ENCODE measurements around the gene ATP8B4. TPM values are rescaled to one million over a fixed set of nuclear protein-coding genes. Genes with fewer than 3 reads are reported as not detected.

Gene ATP8B4
- total and polyA plus RNA-seq, 2 donors (not counting 1 experiment from before 2014, with no cell fraction given): 3.5 to 19.5 TPM

DNA sequence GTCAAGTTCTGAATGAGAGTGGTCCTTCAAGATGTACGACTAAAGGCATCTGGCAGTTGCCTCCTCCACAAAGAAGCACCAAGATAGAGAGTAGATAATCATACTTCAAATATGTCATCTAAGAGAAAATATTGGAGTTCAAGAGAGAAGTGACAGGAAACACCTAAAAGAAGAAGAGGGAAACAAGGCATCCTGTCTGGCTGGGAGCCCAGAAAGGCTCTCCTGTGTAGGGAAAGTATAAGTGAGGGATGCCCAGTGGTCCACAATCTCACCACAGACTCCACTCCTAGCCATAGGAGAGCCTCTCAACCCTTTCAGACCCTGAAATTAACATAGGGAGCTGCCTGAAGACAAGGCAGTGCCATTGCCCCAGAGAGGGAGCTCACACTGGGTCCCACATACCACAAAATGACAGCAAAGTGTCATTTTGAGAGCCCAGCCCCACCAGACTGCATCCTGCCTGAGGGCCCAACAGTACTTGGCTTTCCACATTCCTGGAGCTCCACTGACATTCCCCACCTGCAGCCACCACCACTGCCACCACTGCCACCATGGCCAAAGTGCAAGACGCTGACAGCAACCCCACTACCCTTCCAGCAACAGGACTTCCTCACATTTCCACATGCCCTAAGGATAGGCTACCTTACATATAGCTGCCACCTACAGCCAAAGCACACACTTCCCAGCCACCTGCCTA, 210.6 kb downstream of the ATP8B4 start:
- Histone ChIP-seq H3K79me2 (ENCODE audit: control insufficient read depth, insufficient read depth, low read length) (no peaks in the 10 kb centered on the region), H3K4me1 (ENCODE audit: control insufficient read depth, extremely low read depth, insufficient read depth, low read length) (peaks cover 1% of the 10 kb centered on the region)

DNA sequence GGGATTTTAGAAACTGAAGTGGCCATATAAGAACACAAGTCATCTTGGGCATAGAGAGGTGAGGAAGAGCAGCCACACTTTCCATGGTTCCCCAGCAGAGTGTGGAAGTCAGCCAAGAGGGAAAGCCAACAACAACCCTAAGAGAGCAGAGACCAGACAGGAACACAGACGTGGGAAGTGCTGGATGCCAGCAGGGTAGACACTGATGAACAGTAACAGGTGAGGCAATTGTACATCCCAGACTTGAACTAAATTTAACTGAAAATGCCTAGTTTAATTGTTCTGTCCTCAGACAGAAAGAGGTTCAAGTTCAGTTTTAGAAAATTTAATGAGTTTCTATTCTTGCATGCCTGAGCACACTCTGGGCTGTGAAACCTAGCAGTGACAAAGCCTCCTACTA, 212.1 kb downstream of the ATP8B4 start:
- Histone ChIP-seq H4K20me1 (ENCODE audit: control insufficient read depth, extremely low read depth, insufficient read depth, low read length) (no peaks in the 10 kb centered on the region), H3K4me3 (replicated peaks in 1 of 4; ENCODE audit: control extremely low read depth in 1 of 4, insufficient read depth in 1 of 4, low read depth in 3 of 4, low read length in 4 of 4) (no peak overlapping the region), H2AFZ (ENCODE audit: low read length) (no peak overlapping the region), H3K36me3 (ENCODE audit: control insufficient read depth, insufficient read depth, low read length) (no peaks in the 10 kb centered on the region), H3K9me3 (ENCODE audit: control insufficient read depth, insufficient read depth, low read depth, low read length) (no peaks in the 10 kb centered on the region), H3K4me2 (ENCODE audit: extremely low read depth, insufficient read depth, low read length) (no peak overlapping the region), H3K79me2 (ENCODE audit: control insufficient read depth, insufficient read depth, low read length) (no peaks in the 10 kb centered on the region), H3K27ac (ENCODE audit: insufficient read depth, low read length) (no peak overlapping the region), H3K27me3 (ENCODE audit: control insufficient read depth, insufficient read depth, low read length) (no peaks in the 10 kb centered on the region), H3K9ac (ENCODE audit: insufficient read depth, low read length) (no peak overlapping the region), H3K4me1 (ENCODE audit: control insufficient read depth, extremely low read depth, insufficient read depth, low read length) (peaks cover 12% of the 10 kb centered on the region)
- TF ChIP-seq, protein P1, sequence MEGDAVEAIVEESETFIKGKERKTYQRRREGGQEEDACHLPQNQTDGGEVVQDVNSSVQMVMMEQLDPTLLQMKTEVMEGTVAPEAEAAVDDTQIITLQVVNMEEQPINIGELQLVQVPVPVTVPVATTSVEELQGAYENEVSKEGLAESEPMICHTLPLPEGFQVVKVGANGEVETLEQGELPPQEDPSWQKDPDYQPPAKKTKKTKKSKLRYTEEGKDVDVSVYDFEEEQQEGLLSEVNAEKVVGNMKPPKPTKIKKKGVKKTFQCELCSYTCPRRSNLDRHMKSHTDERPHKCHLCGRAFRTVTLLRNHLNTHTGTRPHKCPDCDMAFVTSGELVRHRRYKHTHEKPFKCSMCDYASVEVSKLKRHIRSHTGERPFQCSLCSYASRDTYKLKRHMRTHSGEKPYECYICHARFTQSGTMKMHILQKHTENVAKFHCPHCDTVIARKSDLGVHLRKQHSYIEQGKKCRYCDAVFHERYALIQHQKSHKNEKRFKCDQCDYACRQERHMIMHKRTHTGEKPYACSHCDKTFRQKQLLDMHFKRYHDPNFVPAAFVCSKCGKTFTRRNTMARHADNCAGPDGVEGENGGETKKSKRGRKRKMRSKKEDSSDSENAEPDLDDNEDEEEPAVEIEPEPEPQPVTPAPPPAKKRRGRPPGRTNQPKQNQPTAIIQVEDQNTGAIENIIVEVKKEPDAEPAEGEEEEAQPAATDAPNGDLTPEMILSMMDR (conservative IDR thresholded peaks at IDR 0.05 in 1 of 2, IDR thresholded peaks at IDR 0.05 in 1 of 2; ENCODE audit: low read depth in 1 of 2, low read length in 2 of 2): no peak
- no peak for TF ChIP-seq EZH2 (IDR thresholded peaks at IDR 0.05; ENCODE audit: low read length, missing control alignments)
- DNase-seq (ENCODE audit: low read depth in 2 of 2): no peak

More for the DNA sequence above, 210.6 kb downstream of the ATP8B4 start:
- no peaks in the 10 kb centered on the region for H3K27me3 ChIP-seq (ENCODE audit: control insufficient read depth, insufficient read depth, low read length)
- TF ChIP-seq EZH2 (IDR thresholded peaks at IDR 0.05; ENCODE audit: low read length, missing control alignments): no peak
- TF ChIP-seq, protein P1 (conservative IDR thresholded peaks at IDR 0.05 in 1 of 2, IDR thresholded peaks at IDR 0.05 in 1 of 2; ENCODE audit: low read depth in 1 of 2, low read length in 2 of 2): no peak
- H2AFZ ChIP-seq (ENCODE audit: low read length): no peak overlapping the region
- no peaks in the 10 kb centered on the region for H3K36me3 ChIP-seq (ENCODE audit: control insufficient read depth, insufficient read depth, low read length)
- H3K4me2 ChIP-seq (ENCODE audit: extremely low read depth, insufficient read depth, low read length): no peak overlapping the region
- H3K9me3 ChIP-seq (ENCODE audit: control insufficient read depth, insufficient read depth, low read depth, low read length): no peaks in the 10 kb centered on the region
- no peak overlapping the region for H3K4me3 ChIP-seq (replicated peaks in 1 of 4; ENCODE audit: control extremely low read depth in 1 of 4, insufficient read depth in 1 of 4, low read depth in 3 of 4, low read length in 4 of 4)
- no peak overlapping the region for H3K27ac ChIP-seq (ENCODE audit: insufficient read depth, low read length)
- no peak for DNase-seq (ENCODE audit: low read depth in 2 of 2)
- no peak overlapping the region for H3K9ac ChIP-seq (ENCODE audit: insufficient read depth, low read length)
- no peaks in the 10 kb centered on the region for H4K20me1 ChIP-seq (ENCODE audit: control insufficient read depth, extremely low read depth, insufficient read depth, low read length)

DNA sequence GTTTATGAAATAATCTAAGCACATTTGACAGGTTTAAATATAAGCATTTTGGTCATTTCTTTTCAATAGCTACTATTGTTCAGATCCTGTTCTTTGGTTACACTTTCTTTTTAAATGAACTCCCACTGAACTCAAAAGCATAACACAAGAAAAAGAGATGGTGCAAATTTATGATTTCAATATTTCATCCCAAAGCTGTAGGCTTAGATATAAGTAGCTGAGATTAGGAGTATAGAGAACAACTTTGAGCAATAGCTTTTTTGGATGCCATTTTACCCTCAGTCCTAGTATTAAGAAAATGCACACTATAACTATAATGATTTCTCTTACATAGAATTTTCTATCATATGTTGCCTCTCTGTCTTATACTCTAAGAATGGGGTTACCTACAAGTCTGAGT, 213.8 kb downstream of the ATP8B4 start:
- DNase-seq (ENCODE audit: low read depth in 2 of 2): no peak
- no peaks in the 10 kb centered on the region for H3K9me3 ChIP-seq (ENCODE audit: control insufficient read depth, insufficient read depth, low read depth, low read length)
- no peaks in the 10 kb centered on the region for H3K79me2 ChIP-seq (ENCODE audit: control insufficient read depth, insufficient read depth, low read length)
- no peak overlapping the region for H3K4me2 ChIP-seq (ENCODE audit: extremely low read depth, insufficient read depth, low read length)
- TF ChIP-seq EZH2 (IDR thresholded peaks at IDR 0.05; ENCODE audit: low read length, missing control alignments): no peak
- TF ChIP-seq, protein P1 (conservative IDR thresholded peaks at IDR 0.05 in 1 of 2, IDR thresholded peaks at IDR 0.05 in 1 of 2; ENCODE audit: low read depth in 1 of 2, low read length in 2 of 2): no peak
- H3K36me3 ChIP-seq (ENCODE audit: control insufficient read depth, insufficient read depth, low read length): no peaks in the 10 kb centered on the region
- no peaks in the 10 kb centered on the region for H4K20me1 ChIP-seq (ENCODE audit: control insufficient read depth, extremely low read depth, insufficient read depth, low read length)
- peaks cover 15% of the 10 kb centered on the region for H3K4me1 ChIP-seq (ENCODE audit: control insufficient read depth, extremely low read depth, insufficient read depth, low read length)
- H3K9ac ChIP-seq (ENCODE audit: insufficient read depth, low read length): no peak overlapping the region
- no peak overlapping the region for H3K27ac ChIP-seq (ENCODE audit: insufficient read depth, low read length)
- no peaks in the 10 kb centered on the region for H3K27me3 ChIP-seq (ENCODE audit: control insufficient read depth, insufficient read depth, low read length)
- no peak overlapping the region for H3K4me3 ChIP-seq (replicated peaks in 1 of 4; ENCODE audit: control extremely low read depth in 1 of 4, insufficient read depth in 1 of 4, low read depth in 3 of 4, low read length in 4 of 4)
- no peak overlapping the region for H2AFZ ChIP-seq (ENCODE audit: low read length)
